Vagina (tissue), 2 donors: ENCODE results near the gene MEMO1.

Source experiments
- POLR2A ChIP-seq, 2 donors: fragments of 450-650 bp; IDR thresholded peaks; one replicate each; pipeline ENCODE4 v1.6.1; 2017; ENCODE audit warnings: antibody characterized with exemption in 2 of 2, mild to moderate bottlenecking in 2 of 2, moderate library complexity in 2 of 2
- POLR2AphosphoS5 ChIP-seq, 2 donors: sonication (generic); formaldehyde crosslinking; IDR thresholded peaks; one replicate each; pipeline ENCODE4 v1.9.0; 2017; ENCODE audit warnings: antibody characterized with exemption in 2 of 2, mild to moderate bottlenecking in 2 of 2, low read depth in 1 of 2; ENCODE audit not compliant: insufficient read depth in 1 of 2
- TF ChIP-seq, protein P1 (sequence below), 3 experiments: fragments of 450-650 bp in 2 of 3; fragments of 200-600 bp in 1 of 3; sonication (generic) in 1 of 3; IDR thresholded peaks; one replicate each; pipeline ENCODE4 v1.5.1; 2017 to 2019; ENCODE audit warnings: antibody characterized with exemption in 3 of 3, mild to moderate bottlenecking in 2 of 3, moderate library complexity in 2 of 3

DNA sequence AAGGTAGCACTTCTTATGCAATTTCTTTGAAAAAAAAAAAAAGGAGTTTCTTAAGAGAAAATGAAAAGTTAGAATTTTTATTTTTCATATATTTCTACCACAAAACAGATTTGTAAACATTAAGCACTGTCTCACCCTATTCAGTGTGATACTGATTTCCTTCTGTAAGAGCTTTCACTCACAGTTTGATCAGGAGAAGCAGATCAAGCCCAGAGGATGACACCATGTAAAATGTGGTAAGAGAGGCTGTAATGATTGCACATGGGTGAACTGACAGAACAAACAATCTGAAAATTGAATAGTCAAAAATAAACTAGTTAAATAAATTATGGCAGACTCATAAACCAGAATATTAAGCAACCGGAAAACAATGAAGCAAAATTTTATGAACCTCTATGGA lies 54.5 kb downstream of the MEMO1 start:
- TF ChIP-seq, protein P1, sequence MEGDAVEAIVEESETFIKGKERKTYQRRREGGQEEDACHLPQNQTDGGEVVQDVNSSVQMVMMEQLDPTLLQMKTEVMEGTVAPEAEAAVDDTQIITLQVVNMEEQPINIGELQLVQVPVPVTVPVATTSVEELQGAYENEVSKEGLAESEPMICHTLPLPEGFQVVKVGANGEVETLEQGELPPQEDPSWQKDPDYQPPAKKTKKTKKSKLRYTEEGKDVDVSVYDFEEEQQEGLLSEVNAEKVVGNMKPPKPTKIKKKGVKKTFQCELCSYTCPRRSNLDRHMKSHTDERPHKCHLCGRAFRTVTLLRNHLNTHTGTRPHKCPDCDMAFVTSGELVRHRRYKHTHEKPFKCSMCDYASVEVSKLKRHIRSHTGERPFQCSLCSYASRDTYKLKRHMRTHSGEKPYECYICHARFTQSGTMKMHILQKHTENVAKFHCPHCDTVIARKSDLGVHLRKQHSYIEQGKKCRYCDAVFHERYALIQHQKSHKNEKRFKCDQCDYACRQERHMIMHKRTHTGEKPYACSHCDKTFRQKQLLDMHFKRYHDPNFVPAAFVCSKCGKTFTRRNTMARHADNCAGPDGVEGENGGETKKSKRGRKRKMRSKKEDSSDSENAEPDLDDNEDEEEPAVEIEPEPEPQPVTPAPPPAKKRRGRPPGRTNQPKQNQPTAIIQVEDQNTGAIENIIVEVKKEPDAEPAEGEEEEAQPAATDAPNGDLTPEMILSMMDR (IDR thresholded peaks at IDR 0.05) = no peak
- no peak for TF ChIP-seq POLR2AphosphoS5 (IDR thresholded peaks at IDR 0.05; ENCODE audit: insufficient read depth in 1 of 2, low read depth in 1 of 2)
- no peak for TF ChIP-seq POLR2A (IDR thresholded peaks at IDR 0.05)
